Neural cell (in vitro differentiated cells): ENCODE data around the gene SLC24A3. TPM values are rescaled to one million over a fixed set of nuclear protein-coding genes. Genes with fewer than 3 reads are reported as not detected.

Experiments used
- H2AFZ ChIP-seq: fragments of 200-600, 300-800 bp; sonication (generic), shearing (Covaris generic); 2 replicates; pipeline ENCODE4 v1.6.0; 2014; ENCODE audit warnings: low read depth, mild to moderate bottlenecking, antibody characterized with exemption, low read length, moderate library complexity
- H3F3A ChIP-seq: fragments of 200-600 bp; shearing (Covaris generic); 2 replicates; pipeline ENCODE4 v1.6.1; 2016; ENCODE audit warnings: mild to moderate bottlenecking, moderate library complexity, mixed read lengths, antibody characterized with exemption, low read length; ENCODE audit not compliant: insufficient read depth, poor library complexity, severe bottlenecking
- H3K27ac ChIP-seq: fragments of 200-600, 300-800 bp; sonication (generic), shearing (Covaris generic); 2 replicates; pipeline ENCODE4 v1.5.1; 2014; ENCODE audit warnings: mild to moderate bottlenecking, low read length, moderate library complexity
- H3K27me3 ChIP-seq: fragments of 300-800, 200-600 bp; sonication (generic), shearing (Covaris generic); 2 replicates; pipeline ENCODE4 v1.6.0; 2014; ENCODE audit warnings: mild to moderate bottlenecking, low read depth, low read length, moderate library complexity; ENCODE audit not compliant: insufficient read depth
- H3K36me3 ChIP-seq: fragments of 300-800, 200-600 bp; sonication (generic), shearing (Covaris generic); 2 replicates; pipeline ENCODE4 v1.5.1; 2014; ENCODE audit warnings: mild to moderate bottlenecking, antibody characterized with exemption, low read length, moderate library complexity; ENCODE audit not compliant: insufficient read depth
- H3K4me2 ChIP-seq: fragments of 300-800, 200-600 bp; sonication (generic), shearing (Covaris generic); 2 replicates; pipeline ENCODE4 v1.6.0; 2014; ENCODE audit warnings: mild to moderate bottlenecking, low read length
- H3K4me3 ChIP-seq: fragments of 300-800, 200-600 bp; sonication (generic), shearing (Covaris generic); 2 replicates; pipeline ENCODE4 v1.5.1; 2014; ENCODE audit warnings: mild to moderate bottlenecking, low read length, moderate library complexity
- H3K79me2 ChIP-seq: fragments of 200-600 bp; shearing (Covaris generic); replicated peaks from 2 replicates; pipeline ENCODE4 v1.6.0; 2014; ENCODE audit warnings: mild to moderate bottlenecking, low read length, moderate library complexity; ENCODE audit not compliant: insufficient read depth
- H3K9ac ChIP-seq: fragments of 300-800, 200-600 bp; sonication (generic), shearing (Covaris generic); 2 replicates; pipeline ENCODE4 v1.6.1; 2016; ENCODE audit warnings: mild to moderate bottlenecking, low read length, mixed read lengths
- H3K9me2 ChIP-seq: fragments of 200-600 bp; shearing (Covaris generic); 2 replicates; pipeline ENCODE4 v1.6.1; 2016; ENCODE audit warnings: mild to moderate bottlenecking, low read length, mixed read lengths; ENCODE audit not compliant: insufficient read depth
- H3K9me3 ChIP-seq: fragments of 200-600, 300-800 bp; sonication (generic), shearing (Covaris generic); 2 replicates; pipeline ENCODE4 v1.6.1; 2016; ENCODE audit warnings: mild to moderate bottlenecking, mixed run types, low read length, moderate library complexity, mixed read lengths
- H4K20me1 ChIP-seq: fragments of 200-600 bp; shearing (Covaris generic); 2 replicates; pipeline ENCODE4 v1.6.1; 2016; ENCODE audit warnings: mild to moderate bottlenecking, mixed run types; ENCODE audit not compliant: insufficient read depth
- EP300 ChIP-seq: fragments of 450-650 bp; conservative IDR thresholded peaks from 2 replicates; pipeline ENCODE4 v1.6.1; 2014; ENCODE audit warnings: antibody characterized with exemption, mild to moderate bottlenecking, moderate library complexity; ENCODE audit not compliant: poor library complexity, severe bottlenecking
- EZH2 ChIP-seq: fragments of 200-600, 300-800 bp; shearing (Covaris generic), sonication (generic); IDR thresholded peaks from 2 replicates; pipeline ENCODE4 v1.6.1; 2014; ENCODE audit warnings: antibody characterized with exemption, low read length, borderline replicate concordance, mild to moderate bottlenecking; ENCODE audit not compliant: insufficient read depth, poor library complexity, severe bottlenecking
- MXI1 ChIP-seq: fragments of 450-650 bp; conservative IDR thresholded peaks from 2 replicates; pipeline ENCODE4 v1.6.1; 2014; ENCODE audit warnings: antibody characterized with exemption, mild to moderate bottlenecking; ENCODE audit not compliant: poor library complexity, severe bottlenecking
- POLR2AphosphoS5 ChIP-seq: IDR thresholded peaks from 2 replicates; pipeline ENCODE4 v1.6.1; 2012
- RAD21 ChIP-seq: fragments of 450-650 bp; conservative IDR thresholded peaks from 2 replicates; pipeline ENCODE4 v1.6.1; 2014; ENCODE audit warnings: antibody characterized with exemption, mild to moderate bottlenecking, moderate library complexity
- REST ChIP-seq: IDR thresholded peaks from 2 replicates; pipeline ENCODE4 v1.6.1; 2012; ENCODE audit warnings: borderline replicate concordance
- SMC3 ChIP-seq: fragments of 450-650 bp; conservative IDR thresholded peaks from 2 replicates; pipeline ENCODE4 v1.6.1; 2014; ENCODE audit warnings: antibody characterized with exemption, mild to moderate bottlenecking, moderate library complexity; ENCODE audit not compliant: poor library complexity
- TAF1 ChIP-seq: IDR thresholded peaks from 2 replicates; pipeline ENCODE4 v1.6.1; 2012; ENCODE audit warnings: low read depth
- polyA plus RNA-seq: library from polyadenylated mRNA; depleted of rRNA; stranded (reverse); fragments of >200 nt; gene quantifications from 2 replicates; pipeline ENCODE4 v1.2.3, GENCODE V29; 2014
- TF ChIP-seq, protein P1 (sequence below): fragments of 450-650 bp; IDR thresholded peaks from 2 replicates; pipeline ENCODE4 v1.5.1; 2014; ENCODE audit warnings: antibody characterized with exemption, mild to moderate bottlenecking, moderate library complexity; ENCODE audit not compliant: poor library complexity, severe bottlenecking

The SLC24A3 gene
- polyA plus RNA-seq, 1 donor from 2014 or later: 6.5 TPM

- H3K79me2 ChIP-seq: no peaks in the 10 kb centered on the region
- no peak overlapping the region for H3K4me2 ChIP-seq
- H4K20me1 ChIP-seq: no peaks in the 10 kb centered on the region
- TF ChIP-seq POLR2AphosphoS5 (no peak), REST (no peak), SMC3 (no peak), EP300 (no peak), RAD21 (no peak), MXI1 (no peak), TAF1 (no peak), EZH2 (no peak)
- TF ChIP-seq, protein P1, sequence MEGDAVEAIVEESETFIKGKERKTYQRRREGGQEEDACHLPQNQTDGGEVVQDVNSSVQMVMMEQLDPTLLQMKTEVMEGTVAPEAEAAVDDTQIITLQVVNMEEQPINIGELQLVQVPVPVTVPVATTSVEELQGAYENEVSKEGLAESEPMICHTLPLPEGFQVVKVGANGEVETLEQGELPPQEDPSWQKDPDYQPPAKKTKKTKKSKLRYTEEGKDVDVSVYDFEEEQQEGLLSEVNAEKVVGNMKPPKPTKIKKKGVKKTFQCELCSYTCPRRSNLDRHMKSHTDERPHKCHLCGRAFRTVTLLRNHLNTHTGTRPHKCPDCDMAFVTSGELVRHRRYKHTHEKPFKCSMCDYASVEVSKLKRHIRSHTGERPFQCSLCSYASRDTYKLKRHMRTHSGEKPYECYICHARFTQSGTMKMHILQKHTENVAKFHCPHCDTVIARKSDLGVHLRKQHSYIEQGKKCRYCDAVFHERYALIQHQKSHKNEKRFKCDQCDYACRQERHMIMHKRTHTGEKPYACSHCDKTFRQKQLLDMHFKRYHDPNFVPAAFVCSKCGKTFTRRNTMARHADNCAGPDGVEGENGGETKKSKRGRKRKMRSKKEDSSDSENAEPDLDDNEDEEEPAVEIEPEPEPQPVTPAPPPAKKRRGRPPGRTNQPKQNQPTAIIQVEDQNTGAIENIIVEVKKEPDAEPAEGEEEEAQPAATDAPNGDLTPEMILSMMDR: no peak
- H3K4me3 ChIP-seq: no peak overlapping the region
- H3K9me3 ChIP-seq: no peaks in the 10 kb centered on the region
- H3K27ac ChIP-seq: no peak overlapping the region
- H3F3A ChIP-seq: no peaks in the 10 kb centered on the region
- no peaks in the 10 kb centered on the region for H3K27me3 ChIP-seq
- H3K9ac ChIP-seq: no peak overlapping the region
- no peak overlapping the region for H2AFZ ChIP-seq
- no peaks in the 10 kb centered on the region for H3K36me3 ChIP-seq
- no peaks in the 10 kb centered on the region for H3K9me2 ChIP-seq
Observed at GRCh38 chr20:19275630-19276071, 63.2 kb downstream of the SLC24A3 start.

DNA sequence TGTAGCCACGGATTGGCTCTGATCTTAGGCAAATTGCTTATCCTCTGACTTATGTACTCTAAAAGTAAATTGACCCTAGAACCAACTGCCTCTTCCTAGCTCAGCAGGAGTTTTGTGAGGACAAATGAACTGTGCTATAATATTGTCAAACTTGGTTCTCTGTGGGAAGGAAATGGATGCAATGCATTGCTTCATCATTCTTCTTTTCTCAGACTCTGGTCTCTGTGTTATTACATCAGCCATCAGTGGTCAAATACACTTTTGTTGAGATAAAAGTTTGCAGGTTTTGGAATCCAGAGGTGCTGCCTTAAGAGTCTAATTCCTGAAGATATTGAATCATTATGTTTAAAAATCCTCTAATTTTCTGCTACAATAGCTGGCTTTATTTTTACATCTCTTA is 64.9 kb downstream of the SLC24A3 start:
- H3K4me2 ChIP-seq: no peak overlapping the region
- no peak overlapping the region for H3K27ac ChIP-seq
- no peaks in the 10 kb centered on the region for H3F3A ChIP-seq
- no peak for TF ChIP-seq TAF1
- TF ChIP-seq SMC3: no peak
- no peak for TF ChIP-seq RAD21
- TF ChIP-seq EP300: no peak
- no peak for TF ChIP-seq REST
- no peak overlapping the region for H3K9ac ChIP-seq
- no peak overlapping the region for H3K4me3 ChIP-seq
- H2AFZ ChIP-seq: no peak overlapping the region
- H3K9me3 ChIP-seq: no peaks in the 10 kb centered on the region
- no peaks in the 10 kb centered on the region for H4K20me1 ChIP-seq
- no peaks in the 10 kb centered on the region for H3K27me3 ChIP-seq
- no peaks in the 10 kb centered on the region for H3K9me2 ChIP-seq
- no peaks in the 10 kb centered on the region for H3K79me2 ChIP-seq
- no peaks in the 10 kb centered on the region for H3K36me3 ChIP-seq
